Muscle of leg (tissue), 11 donors: ENCODE results near the gene KIAA1671. TPM values are rescaled to one million over a fixed set of nuclear protein-coding genes. Genes with fewer than 3 reads are reported as not detected.

Experiments
- DNase-seq: peaks from one replicate; pipeline ENCODE4 v3.0.0; 2013
- H3K27ac ChIP-seq: one replicate; pipeline ENCODE4 v1.5.1; 2013; ENCODE audit warnings: mild to moderate bottlenecking, low read length, control low read depth
- H3K27me3 ChIP-seq: one replicate; pipeline ENCODE4 v1.6.1; 2013; ENCODE audit warnings: low read length; ENCODE audit not compliant: control insufficient read depth, insufficient read depth
- H3K36me3 ChIP-seq: one replicate; pipeline ENCODE4 v1.6.1; 2013; ENCODE audit warnings: low read length; ENCODE audit not compliant: control insufficient read depth, insufficient read depth
- H3K4me1 ChIP-seq: one replicate; pipeline ENCODE4 v1.6.1; 2013; ENCODE audit warnings: low read length; ENCODE audit not compliant: control insufficient read depth, insufficient read depth
- H3K4me3 ChIP-seq: one replicate; pipeline ENCODE4 v1.5.1; 2013; ENCODE audit warnings: low read length, control low read depth
- H3K9me3 ChIP-seq: replicated peaks from 2 replicates; pipeline ENCODE4 v1.6.1; 2013; ENCODE audit warnings: low read depth, low read length; ENCODE audit not compliant: control insufficient read depth
- WGBS: methylation state at CpG from one replicate; pipeline ENCODE4 v1.1.5; 2013; ENCODE audit warnings: missing lambda C conversion rate; ENCODE audit not compliant: insufficient coverage; 5-methylcytosine and 5-hydroxymethylcytosine counted together
- polyA plus RNA-seq, 8 donors: library from polyadenylated mRNA; unstranded; fragments of 120-200 nt; gene quantifications; one replicate each; pipeline versions ENCODE4 v1.2.1 to v1.2.3, GENCODE V29; 2013; ENCODE audit warnings: inconsistent platforms in 1 of 8, low replicate concordance in 1 of 8; ENCODE audit not compliant: insufficient read length in 8 of 8, insufficient read depth in 1 of 8
- total RNA-seq: library from RNA; stranded (reverse); fragments of 120-200 nt; gene quantifications from one replicate; pipeline ENCODE4 v1.2.4, GENCODE V29; 2013

Gene KIAA1671
- total and polyA plus RNA-seq, 9 donors = 10.8 to 34.5 (median 26.3) TPM

- no peak overlapping the region for H3K4me3 ChIP-seq
- H3K36me3 ChIP-seq = no peaks in the 10 kb centered on the region
- no peak overlapping the region for H3K27ac ChIP-seq
- no peaks in the 10 kb centered on the region for H3K9me3 ChIP-seq
- WGBS = no CpG with 5 or more reads among the region's 2 CpGs
- peaks cover 4% of the 10 kb centered on the region for H3K4me1 ChIP-seq
- no peak for DNase-seq
- H3K27me3 ChIP-seq = no peaks in the 10 kb centered on the region
These were observed 79.5 kb downstream of the KIAA1671 start for GRCh38 chr22:25032066-25032465.

GRCh38 chr22:25035715-25036114, 83.2 kb downstream of the KIAA1671 start:
- Histone ChIP-seq H3K9me3 (no peaks in the 10 kb centered on the region), H3K36me3 (peaks cover 9% of the 10 kb centered on the region), H3K4me1 (peaks cover under 1% of the 10 kb centered on the region), H3K27ac (no peak overlapping the region), H3K27me3 (no peaks in the 10 kb centered on the region), H3K4me3 (no peak overlapping the region)
- WGBS = no CpG with 5 or more reads among the region's 2 CpGs
- no peak for DNase-seq

GRCh38 chr22:25038239-25038638, 85.7 kb downstream of the KIAA1671 start:
- H3K9me3 ChIP-seq = no peaks in the 10 kb centered on the region
- no peaks in the 10 kb centered on the region for H3K4me1 ChIP-seq
- H3K4me3 ChIP-seq = no peak overlapping the region
- peaks cover 9% of the 10 kb centered on the region for H3K36me3 ChIP-seq
- no peak for DNase-seq
- H3K27me3 ChIP-seq = no peaks in the 10 kb centered on the region
- 90% methylated on average over 4 of the region's 8 CpGs for WGBS
- H3K27ac ChIP-seq = no peak overlapping the region

DNA sequence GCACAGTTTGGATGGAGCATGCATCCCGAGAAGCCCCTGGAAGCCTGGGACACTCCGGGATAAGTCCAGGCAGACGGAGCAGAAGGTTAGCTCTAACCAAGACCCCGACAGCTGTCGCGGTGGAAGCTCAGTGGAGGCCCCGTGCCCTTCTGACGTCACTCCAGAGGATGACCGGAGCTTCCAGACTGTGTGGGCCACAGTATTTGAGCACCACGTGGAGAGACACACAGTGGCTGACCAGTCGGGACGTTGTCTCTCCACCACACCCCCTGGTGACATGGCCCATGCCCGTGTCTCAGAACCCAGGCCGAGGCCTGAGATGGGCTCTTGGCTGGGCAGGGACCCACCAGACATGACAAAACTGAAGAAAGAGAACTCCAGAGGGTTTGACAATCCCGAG, 86.3 kb downstream of the KIAA1671 start:
- Histone ChIP-seq H3K36me3 (peaks cover 9% of the 10 kb centered on the region), H3K27me3 (no peaks in the 10 kb centered on the region), H3K27ac (no peak overlapping the region), H3K4me3 (no peak overlapping the region), H3K4me1 (no peaks in the 10 kb centered on the region), H3K9me3 (no peaks in the 10 kb centered on the region)
- 88% methylated on average over 14 of the region's 15 CpGs for WGBS
- no peak for DNase-seq

DNA sequence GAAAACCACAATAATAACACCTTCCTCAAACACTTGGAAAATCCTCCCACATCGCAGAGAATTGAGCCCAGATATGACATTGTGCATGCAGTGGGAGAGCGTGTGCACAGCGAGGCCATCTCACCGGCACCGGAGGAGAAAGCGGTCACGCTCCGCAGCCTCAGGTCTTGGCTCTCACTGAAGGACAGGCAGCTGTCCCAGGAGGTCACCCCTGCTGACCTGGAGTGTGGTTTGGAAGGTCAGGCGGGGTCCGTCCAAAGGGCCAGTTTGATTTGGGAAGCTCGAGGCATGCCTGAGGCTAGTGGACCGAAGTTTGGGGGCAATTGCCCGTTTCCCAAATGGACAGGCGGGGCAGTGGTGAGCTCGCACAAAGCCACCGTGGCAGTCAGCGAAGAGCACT, 86.7 kb downstream of the KIAA1671 start:
- Histone ChIP-seq H3K4me3 (no peak overlapping the region), H3K36me3 (peaks cover 9% of the 10 kb centered on the region), H3K27ac (no peak overlapping the region), H3K4me1 (no peaks in the 10 kb centered on the region), H3K9me3 (no peaks in the 10 kb centered on the region), H3K27me3 (no peaks in the 10 kb centered on the region)
- WGBS = 91% methylated on average over 17 of the region's 17 CpGs
- DNase-seq = no peak

GRCh38 chr22:25039754-25040153, 87.2 kb downstream of the KIAA1671 start:
- H3K27me3 ChIP-seq = no peaks in the 10 kb centered on the region
- DNase-seq = no peak
- no peaks in the 10 kb centered on the region for H3K4me1 ChIP-seq
- H3K27ac ChIP-seq = no peak overlapping the region
- H3K9me3 ChIP-seq = no peaks in the 10 kb centered on the region
- H3K4me3 ChIP-seq = no peak overlapping the region
- WGBS = 81% methylated on average over 13 of the region's 14 CpGs
- peaks cover 9% of the 10 kb centered on the region for H3K36me3 ChIP-seq

DNA sequence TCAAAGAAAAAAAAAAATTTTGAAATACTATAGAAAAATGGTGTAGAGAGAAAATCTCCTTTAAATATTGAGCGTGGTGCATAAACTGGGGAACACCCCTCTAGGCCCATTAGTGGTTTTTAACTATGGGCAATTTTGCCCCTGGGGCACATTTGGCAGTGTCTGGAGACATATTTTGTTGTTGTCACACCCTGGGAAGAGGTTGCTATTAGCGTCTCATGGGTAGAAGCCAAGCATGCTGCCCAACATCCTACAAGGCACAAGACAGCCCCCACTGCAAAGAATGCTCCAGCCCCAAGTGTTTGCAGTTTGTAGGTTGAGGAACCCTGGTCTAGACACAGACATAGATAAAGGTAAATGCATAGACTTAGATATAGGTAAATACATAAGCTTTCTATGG, 92.6 kb downstream of the KIAA1671 start:
- H3K4me1 ChIP-seq = no peaks in the 10 kb centered on the region
- no peaks in the 10 kb centered on the region for H3K27me3 ChIP-seq
- no peaks in the 10 kb centered on the region for H3K9me3 ChIP-seq
- DNase-seq = no peak
- no peak overlapping the region for H3K4me3 ChIP-seq
- H3K27ac ChIP-seq = no peak overlapping the region
- no CpG with 5 or more reads among the region's 2 CpGs for WGBS
- peaks cover 3% of the 10 kb centered on the region for H3K36me3 ChIP-seq

DNA sequence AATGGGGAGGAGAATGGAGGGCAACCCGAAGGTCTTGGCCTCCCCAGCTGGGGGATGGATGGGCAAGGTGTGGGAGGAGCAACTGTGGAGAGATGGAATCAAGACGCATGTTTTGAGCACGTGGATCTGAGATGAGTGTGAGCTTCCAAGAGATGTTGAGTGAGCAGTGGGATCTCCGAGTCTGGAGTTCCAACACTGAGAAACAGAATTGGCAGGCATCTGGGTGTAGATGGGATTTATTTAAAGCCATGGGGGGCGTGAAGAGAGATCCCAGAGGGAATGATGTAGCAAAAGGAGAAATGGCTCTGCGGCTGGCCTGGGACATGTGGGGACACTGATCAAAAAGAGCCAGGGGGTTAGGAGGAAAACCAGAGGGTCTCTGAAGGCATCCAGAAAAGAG, 95.6 kb downstream of the KIAA1671 start:
- 49% methylated on average over 6 of the region's 6 CpGs for WGBS

GRCh38 chr22:25048659-25049647, 96.4 kb downstream of the KIAA1671 start:
- WGBS = 72% methylated on average over 5 of the region's 9 CpGs
- Histone ChIP-seq H3K36me3 (peaks cover 3% of the 10 kb centered on the region), H3K27me3 (no peaks in the 10 kb centered on the region), H3K4me3 (no peak overlapping the region), H3K27ac (no peak overlapping the region), H3K9me3 (peaks cover 5% of the 10 kb centered on the region), H3K4me1 (peaks cover 13% of the 10 kb centered on the region)
- DNase-seq = peak; percentile 57

More for the DNA sequence above, 95.6 kb downstream of the KIAA1671 start:
- Histone ChIP-seq H3K27me3 (no peaks in the 10 kb centered on the region), H3K9me3 (peaks cover 5% of the 10 kb centered on the region), H3K4me1 (peaks cover 13% of the 10 kb centered on the region), H3K4me3 (no peak overlapping the region), H3K36me3 (peaks cover 3% of the 10 kb centered on the region), H3K27ac (no peak overlapping the region)
- DNase-seq = no peak

DNA sequence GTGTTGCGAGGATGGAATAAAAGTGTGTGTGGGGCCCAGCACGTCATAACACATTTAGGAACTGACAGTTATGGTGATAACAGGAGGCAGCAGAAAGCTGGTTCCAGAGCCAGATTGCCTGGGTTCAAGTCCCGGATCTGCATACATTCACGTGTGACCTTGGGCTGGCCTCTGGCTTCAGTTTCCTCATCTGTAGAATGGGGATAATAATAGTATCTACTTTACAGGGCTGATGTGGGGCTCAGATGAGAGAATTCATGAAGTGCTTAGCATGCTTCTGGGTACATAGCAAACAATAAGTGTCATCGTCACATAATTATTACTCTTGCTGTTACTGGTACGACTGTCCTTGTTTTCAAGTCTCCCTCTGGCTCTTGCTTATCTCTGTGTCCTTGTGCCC, 97.3 kb downstream of the KIAA1671 start:
- Histone ChIP-seq H3K27ac (no peak overlapping the region), H3K36me3 (peaks cover 3% of the 10 kb centered on the region), H3K4me3 (no peak overlapping the region), H3K4me1 (peaks cover 13% of the 10 kb centered on the region), H3K9me3 (peaks cover 5% of the 10 kb centered on the region), H3K27me3 (no peaks in the 10 kb centered on the region)
- no peak for DNase-seq
- WGBS = 77% methylated on average over 2 of the region's 6 CpGs
